HFFc6 (cell line): ENCODE data around the gene IL17RD. TPM values are rescaled to one million over a fixed set of nuclear protein-coding genes. Genes with fewer than 3 reads are reported as not detected.

Source experiments
- DNase-seq: peaks from one replicate; pipeline ENCODE4 v3.0.0-alpha.2; 2018
- H3K27ac Mint-ChIP-seq: 2 replicates; pipeline ENCODE4 v1.8.0; 2020; ENCODE audit warnings: mild to moderate bottlenecking, mixed read lengths
- H3K27me3 Mint-ChIP-seq: 2 replicates; pipeline ENCODE4 v1.8.0; 2021; ENCODE audit warnings: mild to moderate bottlenecking, moderate library complexity, mixed read lengths; ENCODE audit not compliant: insufficient read depth
- H3K36me3 Mint-ChIP-seq: 2 replicates; pipeline ENCODE4 v1.8.0; 2021; ENCODE audit warnings: low read depth, mixed read lengths
- H3K4me1 Mint-ChIP-seq: 2 replicates; pipeline ENCODE4 v1.8.0; 2020; ENCODE audit warnings: low read depth, mixed read lengths
- H3K4me3 Mint-ChIP-seq: 2 replicates; pipeline ENCODE4 v1.8.0; 2020; ENCODE audit warnings: mild to moderate bottlenecking, moderate library complexity, mixed read lengths
- H3K9me3 Mint-ChIP-seq: 2 replicates; pipeline ENCODE4 v1.8.0; 2020; ENCODE audit warnings: mild to moderate bottlenecking, mixed read lengths
- total RNA-seq, 6 experiments: library from RNA; stranded (reverse); fragmentation: NEBNext Ultra II Directional; extraction: Animal tissue kit (Norgen Biotek cat#: 25700); gene quantifications; 2 replicates in 1 of 6; 3 replicates in 5 of 6; pipeline ENCODE4 v1.2.3, GENCODE V29; 2021
- TF ChIP-seq, protein P1 (sequence below): fragments of 200-600 bp; sonication (generic); IDR thresholded peaks from 2 replicates; pipeline ENCODE4 v1.5.0; 2021; ENCODE audit warnings: antibody characterized with exemption, mild to moderate bottlenecking

The IL17RD gene
- total RNA-seq, 6 experiments from 2014 or later: 0.05 to 0.26 (median 0.13) TPM; not detected in 2

DNA sequence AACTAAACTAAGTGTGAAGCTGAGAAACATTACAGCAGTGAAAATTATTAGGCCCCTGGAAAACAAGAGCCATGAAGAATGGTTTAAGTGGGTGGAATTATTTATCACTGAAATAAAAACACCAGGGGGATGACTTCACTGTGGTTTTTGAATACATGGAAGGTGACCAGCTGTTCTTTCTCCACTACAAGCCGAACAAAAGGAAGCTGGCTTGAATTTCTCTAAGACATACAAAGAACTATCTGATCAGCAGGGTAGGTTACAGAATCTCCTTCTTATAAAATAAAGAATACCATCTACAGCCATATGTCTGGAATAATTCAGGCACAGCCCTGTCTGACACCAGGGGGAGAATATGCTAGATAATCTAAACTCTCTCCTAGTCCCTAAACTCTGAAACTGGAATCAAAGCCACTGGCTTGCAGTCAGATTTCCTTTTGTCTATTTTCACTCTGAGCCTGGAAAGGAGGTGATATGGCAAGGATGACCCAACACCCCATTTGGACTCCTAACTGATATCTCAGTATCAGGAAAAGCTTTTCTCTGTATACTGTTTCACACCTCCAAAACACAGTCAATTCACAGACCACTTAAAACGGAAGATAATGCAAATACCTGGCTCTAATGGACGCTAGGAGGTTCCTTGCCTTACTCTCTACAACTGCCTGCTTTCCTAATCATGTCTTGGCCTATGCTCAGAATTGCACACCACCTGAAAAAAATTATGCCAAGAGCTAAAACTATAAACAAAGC lies 73.5 kb downstream of the IL17RD start:
- H3K27ac Mint-ChIP-seq: no peak overlapping the region
- no peaks in the 10 kb centered on the region for H3K4me1 Mint-ChIP-seq
- no peaks in the 10 kb centered on the region for H3K9me3 Mint-ChIP-seq
- DNase-seq: no peak
- no peak overlapping the region for H3K4me3 Mint-ChIP-seq
- peaks cover 22% of the 10 kb centered on the region for H3K27me3 Mint-ChIP-seq
- TF ChIP-seq, protein P1, sequence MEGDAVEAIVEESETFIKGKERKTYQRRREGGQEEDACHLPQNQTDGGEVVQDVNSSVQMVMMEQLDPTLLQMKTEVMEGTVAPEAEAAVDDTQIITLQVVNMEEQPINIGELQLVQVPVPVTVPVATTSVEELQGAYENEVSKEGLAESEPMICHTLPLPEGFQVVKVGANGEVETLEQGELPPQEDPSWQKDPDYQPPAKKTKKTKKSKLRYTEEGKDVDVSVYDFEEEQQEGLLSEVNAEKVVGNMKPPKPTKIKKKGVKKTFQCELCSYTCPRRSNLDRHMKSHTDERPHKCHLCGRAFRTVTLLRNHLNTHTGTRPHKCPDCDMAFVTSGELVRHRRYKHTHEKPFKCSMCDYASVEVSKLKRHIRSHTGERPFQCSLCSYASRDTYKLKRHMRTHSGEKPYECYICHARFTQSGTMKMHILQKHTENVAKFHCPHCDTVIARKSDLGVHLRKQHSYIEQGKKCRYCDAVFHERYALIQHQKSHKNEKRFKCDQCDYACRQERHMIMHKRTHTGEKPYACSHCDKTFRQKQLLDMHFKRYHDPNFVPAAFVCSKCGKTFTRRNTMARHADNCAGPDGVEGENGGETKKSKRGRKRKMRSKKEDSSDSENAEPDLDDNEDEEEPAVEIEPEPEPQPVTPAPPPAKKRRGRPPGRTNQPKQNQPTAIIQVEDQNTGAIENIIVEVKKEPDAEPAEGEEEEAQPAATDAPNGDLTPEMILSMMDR: no peak
- H3K36me3 Mint-ChIP-seq: no peaks in the 10 kb centered on the region

DNA sequence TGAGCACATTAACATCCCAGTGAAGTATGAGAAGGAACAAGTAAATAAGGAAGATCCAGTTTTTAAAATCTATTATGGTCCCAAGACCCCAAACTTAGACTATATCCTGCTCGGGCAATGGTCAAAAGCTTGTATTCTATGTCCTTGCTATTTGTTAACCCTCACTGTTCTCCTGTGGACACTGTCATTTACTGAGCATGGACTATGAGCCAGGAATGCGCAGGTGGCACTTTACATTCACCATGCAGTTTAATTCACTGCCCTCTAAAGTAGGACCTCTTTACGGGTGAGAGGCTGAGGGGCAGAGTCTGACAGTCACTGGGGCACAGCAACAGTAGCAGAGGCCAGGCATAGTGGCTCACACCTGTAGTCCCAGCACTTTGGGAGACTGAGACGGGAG lies 76.1 kb downstream of the IL17RD start:
- no peak overlapping the region for H3K27ac Mint-ChIP-seq
- no peaks in the 10 kb centered on the region for H3K4me1 Mint-ChIP-seq
- H3K27me3 Mint-ChIP-seq: peaks cover 25% of the 10 kb centered on the region
- no peak for DNase-seq
- no peaks in the 10 kb centered on the region for H3K36me3 Mint-ChIP-seq
- H3K9me3 Mint-ChIP-seq: no peaks in the 10 kb centered on the region
- H3K4me3 Mint-ChIP-seq: no peak overlapping the region
- TF ChIP-seq, protein P1: no peak

DNA sequence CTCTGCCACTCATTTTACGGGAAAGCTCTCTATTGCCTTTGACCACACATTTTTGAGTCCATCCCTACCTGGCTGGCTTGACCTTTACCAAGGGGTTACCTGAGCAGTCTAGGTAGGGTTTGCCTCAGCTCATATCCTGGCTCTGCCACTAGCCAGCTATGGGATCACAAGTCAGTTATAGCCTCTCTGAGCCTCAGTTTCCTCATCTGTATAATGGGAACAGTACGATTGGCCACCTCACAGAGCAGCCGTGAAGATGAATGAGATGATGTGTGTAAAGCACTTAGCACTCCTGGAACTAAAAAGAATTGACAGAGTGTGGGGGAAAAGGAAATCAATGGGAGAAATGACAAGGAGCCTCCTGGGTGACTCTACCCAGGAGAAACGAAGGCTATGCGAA lies 76.7 kb downstream of the IL17RD start:
- Mint-ChIP-seq H3K9me3 (no peaks in the 10 kb centered on the region), H3K27ac (no peak overlapping the region), H3K4me3 (no peak overlapping the region), H3K36me3 (no peaks in the 10 kb centered on the region), H3K27me3 (peaks cover 25% of the 10 kb centered on the region), H3K4me1 (no peaks in the 10 kb centered on the region)
- no peak for DNase-seq
- TF ChIP-seq, protein P1: no peak

DNA sequence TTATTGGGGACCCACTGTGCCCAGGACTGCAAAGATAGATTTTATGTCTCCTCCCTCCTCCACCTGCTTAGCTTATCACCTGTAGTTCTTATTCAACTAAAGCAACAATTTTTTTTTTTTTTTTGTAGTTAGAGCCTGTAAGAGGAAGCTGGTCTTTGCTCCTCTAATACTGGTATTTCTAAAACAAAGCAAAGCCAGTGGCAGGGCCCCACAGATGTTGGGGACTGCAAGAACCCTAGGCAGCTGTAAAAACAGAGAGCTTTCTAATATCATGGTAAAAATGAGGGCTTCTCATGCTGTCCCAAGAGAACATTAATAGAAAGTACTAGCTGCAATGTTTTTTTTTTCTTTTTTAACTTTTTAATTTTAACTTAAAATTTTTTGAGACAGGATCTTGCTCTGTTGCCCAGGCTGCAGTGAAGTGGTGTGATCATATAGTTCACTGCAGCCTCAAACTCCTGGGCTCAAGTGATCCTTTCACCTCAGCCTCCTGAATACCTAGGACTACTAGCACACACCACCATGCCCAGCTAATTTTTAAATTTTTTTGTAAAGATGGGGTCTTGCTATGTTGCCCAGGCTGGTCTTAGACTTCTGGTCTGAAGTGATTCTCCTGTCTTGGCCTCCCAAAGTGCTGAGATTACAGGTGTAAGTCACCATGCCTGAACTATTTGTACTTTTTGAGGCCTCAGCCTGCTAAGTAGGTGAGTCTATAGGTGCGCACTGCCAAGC lies 77.6 kb downstream of the IL17RD start:
- no peak overlapping the region for H3K4me3 Mint-ChIP-seq
- H3K36me3 Mint-ChIP-seq: no peaks in the 10 kb centered on the region
- DNase-seq: no peak
- H3K27me3 Mint-ChIP-seq: peaks cover 23% of the 10 kb centered on the region
- H3K9me3 Mint-ChIP-seq: no peaks in the 10 kb centered on the region
- no peaks in the 10 kb centered on the region for H3K4me1 Mint-ChIP-seq
- TF ChIP-seq, protein P1: no peak
- no peak overlapping the region for H3K27ac Mint-ChIP-seq

DNA sequence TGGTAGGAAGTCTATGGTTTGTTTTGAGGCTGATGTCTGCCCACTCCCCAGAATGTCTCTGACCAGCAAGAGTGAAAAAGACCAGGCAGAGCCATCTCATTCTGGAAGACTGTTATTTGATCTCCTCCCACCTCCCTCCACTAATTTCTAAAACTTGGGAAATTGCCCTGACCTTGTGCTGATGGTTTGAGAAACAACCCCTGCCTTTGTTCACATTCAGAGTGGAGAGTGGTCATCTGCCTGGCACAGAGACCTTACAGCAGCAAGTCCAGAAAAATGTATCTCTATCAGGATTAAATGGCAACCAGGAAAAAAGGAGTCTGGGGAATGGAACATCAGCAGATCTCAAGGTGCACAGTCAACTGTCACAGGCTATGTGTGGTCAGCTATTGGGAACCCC lies 79.0 kb downstream of the IL17RD start:
- Mint-ChIP-seq H3K27me3 (peaks cover 28% of the 10 kb centered on the region), H3K27ac (no peak overlapping the region), H3K9me3 (no peaks in the 10 kb centered on the region), H3K4me1 (no peaks in the 10 kb centered on the region), H3K4me3 (no peak overlapping the region), H3K36me3 (no peaks in the 10 kb centered on the region)
- DNase-seq: no peak
- TF ChIP-seq, protein P1: no peak
